Naive thymus-derived CD4-positive, alpha-beta T cell (primary cell): ENCODE data around the gene GASK1A. TPM values are rescaled to one million over a fixed set of nuclear protein-coding genes. Genes with fewer than 3 reads are reported as not detected.
A peak's percentile ranks its signal among the peaks of the same experiment; 100 is the strongest.

ENCODE experiments used
- ATAC-seq: fragments of 150-1000 bp; cut with Tn5 transposase; 2 replicates; pipeline ENCODE4 v1.10.0; 2021; ENCODE audit warnings: mild to moderate bottlenecking, moderate library complexity
- CTCF ChIA-PET: fragments of 350-600 bp; sonication (Branson Sonifier 250); formaldehyde crosslinking; loops from one replicate; lab custom pipeline; 2021; ENCODE audit warnings: antibody characterized with exemption; lab: Charles Lee
- POLR2A ChIA-PET: fragments of 350-600 bp; sonication (Branson Sonifier 250); formaldehyde crosslinking; loops from one replicate; lab custom pipeline; 2021; ENCODE audit warnings: antibody characterized with exemption, inconsistent platforms; lab: Charles Lee
- DNase-seq, 9 donors: peaks; one replicate each; pipeline versions ENCODE4 v3.0.0 to v3.0.0-alpha.2; 2020 to 2022; ENCODE audit warnings: mixed read lengths in 1 of 9
- H3K27ac ChIP-seq: one replicate; pipeline ENCODE4 v1.7.0; 2013; ENCODE audit warnings: mild to moderate bottlenecking, low read depth, low read length, moderate library complexity
- H3K27me3 ChIP-seq, 2 donors: one replicate each; pipeline ENCODE4 v1.7.0; 2013; ENCODE audit warnings: low read length in 2 of 2, mild to moderate bottlenecking in 2 of 2, moderate library complexity in 2 of 2; ENCODE audit not compliant: control insufficient read depth in 2 of 2, insufficient read depth in 2 of 2
- H3K36me3 ChIP-seq, 3 experiments: 1 replicate in 2 of 3; 2 replicates in 1 of 3; pipeline ENCODE4 v1.7.0; 2013; ENCODE audit warnings: low read length in 3 of 3, mild to moderate bottlenecking in 3 of 3, moderate library complexity in 1 of 3; ENCODE audit not compliant: insufficient read depth in 3 of 3, control insufficient read depth in 2 of 3
- H3K4me1 ChIP-seq, 2 donors: one replicate each; pipeline ENCODE4 v1.7.0; 2013; ENCODE audit warnings: low read length in 2 of 2, mild to moderate bottlenecking in 2 of 2, moderate library complexity in 1 of 2; ENCODE audit not compliant: control insufficient read depth in 2 of 2, insufficient read depth in 2 of 2
- H3K4me3 ChIP-seq: 2 replicates; pipeline ENCODE4 v1.7.0; 2013; ENCODE audit warnings: mild to moderate bottlenecking, low read length
- H3K9me3 ChIP-seq, 3 experiments: 1 replicate in 2 of 3; 2 replicates in 1 of 3; pipeline ENCODE4 v1.7.0; 2013; ENCODE audit warnings: low read length in 3 of 3; ENCODE audit not compliant: control insufficient read depth in 2 of 3
- H3K27ac Mint-ChIP-seq, 9 donors: one replicate each; pipeline ENCODE4 v1.8.0; 2020 to 2022; ENCODE audit warnings: mixed read lengths in 9 of 9, mild to moderate bottlenecking in 8 of 9, moderate library complexity in 5 of 9, inconsistent platforms in 2 of 9
- H3K27me3 Mint-ChIP-seq, 5 donors: one replicate each; pipeline ENCODE4 v1.8.0; 2021 to 2022; ENCODE audit warnings: mixed read lengths in 5 of 5, mild to moderate bottlenecking in 1 of 5
- H3K36me3 Mint-ChIP-seq, 5 donors: one replicate each; pipeline ENCODE4 v1.8.0; 2020 to 2022; ENCODE audit warnings: mixed read lengths in 5 of 5, mild to moderate bottlenecking in 3 of 5, inconsistent platforms in 1 of 5
- H3K4me1 Mint-ChIP-seq, 7 donors: one replicate each; pipeline ENCODE4 v1.8.0; 2020 to 2022; ENCODE audit warnings: mixed read lengths in 7 of 7, mild to moderate bottlenecking in 3 of 7, inconsistent platforms in 1 of 7
- H3K4me3 Mint-ChIP-seq, 10 donors: one replicate each; pipeline ENCODE4 v1.8.0; 2020 to 2022; ENCODE audit warnings: mild to moderate bottlenecking in 10 of 10, mixed read lengths in 10 of 10, moderate library complexity in 6 of 10, inconsistent platforms in 2 of 10
- H3K9me3 Mint-ChIP-seq, 11 donors: one replicate each; pipeline ENCODE4 v1.8.0; 2020 to 2022; ENCODE audit warnings: mixed read lengths in 11 of 11, mild to moderate bottlenecking in 4 of 11, inconsistent platforms in 1 of 11, moderate library complexity in 1 of 11
- intact Hi-C, 2 donors: fragments of 100-400 bp; cut with micrococcal nuclease; formaldehyde crosslinking; loops; one replicate each; pipeline ENCODE4 v1.15.1; 2023
- polyA plus RNA-seq, 2 donors: library from polyadenylated mRNA; unstranded; fragments of 300-500 nt; fragmentation: Illumina TruSeq; gene quantifications; one replicate each; pipeline ENCODE4 v1.2.3, GENCODE V29; 2021
- total RNA-seq, 6 experiments: library from RNA in 5 of 6; stranded (reverse) in 5 of 6; gene quantifications; 1 replicate in 5 of 6; 2 replicates in 1 of 6; pipeline ENCODE4 v1.2.3 and lab custom pipeline; 2021 to 2026

Gene GASK1A
- total and polyA plus RNA-seq, 7 experiments from 2014 or later = 0.20 to 0.24 (median 0.21) TPM; not detected in 4

- H3K27ac ChIP-seq = no peak overlapping the region
- Mint-ChIP-seq H3K36me3 (no peaks in the 10 kb centered on the region), H3K27ac (no peak overlapping the region), H3K9me3 (no peaks in the 10 kb centered on the region), H3K27me3 (no peaks in the 10 kb centered on the region), H3K4me3 (no peak overlapping the region), H3K4me1 (no peaks in the 10 kb centered on the region)
- intact Hi-C loops = no loop called here
- no peaks in the 10 kb centered on the region for H3K4me1 ChIP-seq
- CTCF ChIA-PET = no interaction called here
- H3K9me3 ChIP-seq = no peaks in the 10 kb centered on the region
- no peak overlapping the region for H3K4me3 ChIP-seq
- no peak for DNase-seq
- no peaks in the 10 kb centered on the region for H3K27me3 ChIP-seq
- no peak for ATAC-seq
- no peaks in the 10 kb centered on the region for H3K36me3 ChIP-seq
- POLR2A ChIA-PET = no interaction called here
These were observed 17.5 kb downstream of the GASK1A start for GRCh38 chr3:42996633-42997075.

GRCh38 chr3:42999212-42999611 lies 20.1 kb downstream of the GASK1A start:
- CTCF ChIA-PET = no interaction called here
- POLR2A ChIA-PET = interaction anchor here (1.0 kb wide), 1 partner anchor 24 kb away, joined by 3 read pairs; no protein-coding TSS in a partner anchor
- H3K4me3 ChIP-seq = no peak overlapping the region
- H3K27me3 ChIP-seq = no peaks in the 10 kb centered on the region
- no peaks in the 10 kb centered on the region for H3K4me1 Mint-ChIP-seq
- no peaks in the 10 kb centered on the region for H3K4me1 ChIP-seq
- no peak overlapping the region for H3K27ac Mint-ChIP-seq
- no peak overlapping the region for H3K27ac ChIP-seq
- H3K9me3 ChIP-seq = no peaks in the 10 kb centered on the region
- H3K36me3 Mint-ChIP-seq = no peaks in the 10 kb centered on the region
- no peaks in the 10 kb centered on the region for H3K36me3 ChIP-seq
- H3K27me3 Mint-ChIP-seq = no peaks in the 10 kb centered on the region
- no peak overlapping the region for H3K4me3 Mint-ChIP-seq
- ATAC-seq (no peak), DNase-seq (no peak)
- intact Hi-C loops = no loop called here
- H3K9me3 Mint-ChIP-seq = no peaks in the 10 kb centered on the region

- Mint-ChIP-seq H3K36me3 (no peaks in the 10 kb centered on the region), H3K4me1 (peaks cover 0 to 2% (median 0%) of the 10 kb centered on the region in 7 donors), H3K27ac (peak overlapping the region in 1 of 9 donors; percentile 25), H3K27me3 (no peaks in the 10 kb centered on the region), H3K4me3 (no peak overlapping the region), H3K9me3 (no peaks in the 10 kb centered on the region)
- Histone ChIP-seq H3K4me1 (no peaks in the 10 kb centered on the region), H3K27ac (no peak overlapping the region), H3K9me3 (no peaks in the 10 kb centered on the region), H3K36me3 (no peaks in the 10 kb centered on the region), H3K27me3 (no peaks in the 10 kb centered on the region), H3K4me3 (no peak overlapping the region)
- no peak for DNase-seq
- intact Hi-C loops = no loop called here
- ATAC-seq = no peak
- ChIA-PET CTCF (no interaction called here), POLR2A (interaction anchor here (1.0 kb wide), 1 partner anchor 24 kb away, joined by 3 read pairs; no protein-coding TSS in a partner anchor)
These were observed 20.5 kb downstream of the GASK1A start for GRCh38 chr3:42999632-43000031.

- CTCF ChIA-PET = no interaction called here
These were observed 21.3 kb downstream of the GASK1A start for GRCh38 chr3:43000387-43000786.

GRCh38 chr3:43001094-43001553 lies 22.0 kb downstream of the GASK1A start:
- no peak for ATAC-seq
- intact Hi-C loops = no loop called here
- POLR2A ChIA-PET = no interaction called here
- H3K4me3 Mint-ChIP-seq = no peak overlapping the region
- CTCF ChIA-PET = no interaction called here
- peaks cover 0 to 3% (median 0%) of the 10 kb centered on the region in 5 donors for H3K36me3 Mint-ChIP-seq
- H3K9me3 Mint-ChIP-seq = no peaks in the 10 kb centered on the region
- H3K27me3 Mint-ChIP-seq = no peaks in the 10 kb centered on the region
- H3K4me1 ChIP-seq = peaks cover 0 to 8% of the 10 kb centered on the region in 2 donors
- no peaks in the 10 kb centered on the region for H3K36me3 ChIP-seq
- peaks cover 0 to 17% (median 13%) of the 10 kb centered on the region in 7 donors for H3K4me1 Mint-ChIP-seq
- no peaks in the 10 kb centered on the region for H3K9me3 ChIP-seq
- DNase-seq = no peak
- no peaks in the 10 kb centered on the region for H3K27me3 ChIP-seq
- no peak overlapping the region for H3K27ac Mint-ChIP-seq
- no peak overlapping the region for H3K27ac ChIP-seq
- no peak overlapping the region for H3K4me3 ChIP-seq

More at GRCh38 chr3:43000387-43000786, 21.3 kb downstream of the GASK1A start:
- Mint-ChIP-seq H3K9me3 (no peaks in the 10 kb centered on the region), H3K36me3 (peaks cover 0 to 3% (median 0%) of the 10 kb centered on the region in 5 donors), H3K4me1 (peaks cover 0 to 10% (median 5%) of the 10 kb centered on the region in 7 donors), H3K27ac (no peak overlapping the region), H3K4me3 (no peak overlapping the region), H3K27me3 (no peaks in the 10 kb centered on the region)
- no peak overlapping the region for H3K27ac ChIP-seq
- H3K36me3 ChIP-seq = no peaks in the 10 kb centered on the region
- intact Hi-C loops = no loop called here
- DNase-seq (no peak), ATAC-seq (no peak)
- H3K4me1 ChIP-seq = peaks cover 0 to 3% of the 10 kb centered on the region in 2 donors
- POLR2A ChIA-PET = no interaction called here
- no peaks in the 10 kb centered on the region for H3K27me3 ChIP-seq
- no peaks in the 10 kb centered on the region for H3K9me3 ChIP-seq
- no peak overlapping the region for H3K4me3 ChIP-seq

GRCh38 chr3:43001556-43002121 lies 22.5 kb downstream of the GASK1A start:
- no peaks in the 10 kb centered on the region for H3K27me3 ChIP-seq
- H3K4me1 ChIP-seq = peaks cover 0 to 8% of the 10 kb centered on the region in 2 donors
- Mint-ChIP-seq H3K4me1 (peaks cover 0 to 22% (median 17%) of the 10 kb centered on the region in 7 donors), H3K36me3 (peaks cover 0 to 3% (median 0%) of the 10 kb centered on the region in 5 donors), H3K9me3 (no peaks in the 10 kb centered on the region), H3K27me3 (no peaks in the 10 kb centered on the region), H3K27ac (no peak overlapping the region), H3K4me3 (no peak overlapping the region)
- no peaks in the 10 kb centered on the region for H3K36me3 ChIP-seq
- DNase-seq (no peak), ATAC-seq (no peak)
- CTCF ChIA-PET = no interaction called here
- H3K9me3 ChIP-seq = no peaks in the 10 kb centered on the region
- POLR2A ChIA-PET = no interaction called here
- intact Hi-C loops = no loop called here
- H3K4me3 ChIP-seq = no peak overlapping the region
- no peak overlapping the region for H3K27ac ChIP-seq

- Mint-ChIP-seq H3K27me3 (no peaks in the 10 kb centered on the region), H3K4me3 (no peak overlapping the region), H3K27ac (no peak overlapping the region), H3K36me3 (peaks cover 0 to 3% (median 0%) of the 10 kb centered on the region in 5 donors), H3K4me1 (peaks cover 0 to 47% (median 34%) of the 10 kb centered on the region in 7 donors), H3K9me3 (peaks cover 0 to 2% (median 0%) of the 10 kb centered on the region in 11 donors)
- no peak for ATAC-seq
- intact Hi-C loops = no loop called here
- no peak for DNase-seq
- H3K36me3 ChIP-seq = no peaks in the 10 kb centered on the region
- peaks cover 0 to 8% of the 10 kb centered on the region in 2 donors for H3K4me1 ChIP-seq
- H3K9me3 ChIP-seq = no peaks in the 10 kb centered on the region
- H3K4me3 ChIP-seq = no peak overlapping the region
- ChIA-PET POLR2A (no interaction called here), CTCF (interaction anchor here (1.0 kb wide), 1 partner anchor 29 kb away, joined by 3 read pairs; no protein-coding TSS in a partner anchor)
- H3K27ac ChIP-seq = no peak overlapping the region
- no peaks in the 10 kb centered on the region for H3K27me3 ChIP-seq
These were observed 25.2 kb downstream of the GASK1A start for GRCh38 chr3:43004282-43004681.
